ENCODE measurements around the gene LSAMP. TPM values are rescaled to one million over a fixed set of nuclear protein-coding genes. Genes with fewer than 3 reads are reported as not detected.

LSAMP gene
- total RNA-seq, 1 experiment from 2014 or later = 0.90 TPM

GRCh38 chr3:115937054-115937453, 508.2 kb downstream of the LSAMP start:
- WGBS (ENCODE audit: extremely low coverage, insufficient read length, low lambda C conversion rate) = no CpG with 5 or more reads among the region's 2 CpGs
- peaks cover 0 to 2% of the 10 kb centered on the region in 2 experiments; a peak in 2 of 5 replicates for H3K9me3 Mint-ChIP-seq

More at GRCh38 chr3:115937054-115937453, 508.2 kb downstream of the LSAMP start:
- Mint-ChIP-seq H3K4me3 (no peak overlapping the region), H3K4me1 (no peaks in the 10 kb centered on the region), H3K36me3 (ENCODE audit: insufficient read depth in 1 of 3, low read depth in 3 of 3) (no peaks in the 10 kb centered on the region; a peak in 1 of 7 replicates), H3K27me3 (ENCODE audit: low read depth) (no peaks in the 10 kb centered on the region), H3K27ac (no peak overlapping the region)
- Histone ChIP-seq H3K4ac (ENCODE audit: low read depth, low read length) (no peak overlapping the region), H2AFZ (ENCODE audit: low read length) (no peak overlapping the region), H3K9ac (ENCODE audit: extremely low read depth, insufficient read length, low read length) (no peak overlapping the region), H3K18ac (ENCODE audit: insufficient read length, low read depth, low read length) (no peak overlapping the region), H3K56ac (ENCODE audit: insufficient read length, low read depth, low read length) (no peak overlapping the region), H3K4me1 (ENCODE audit: insufficient read depth, low read length) (no peaks in the 10 kb centered on the region), H2AK5ac (ENCODE audit: insufficient read length, low read length) (no peak overlapping the region), H3K23me2 (ENCODE audit: insufficient read length, low read depth, low read length, poor library complexity, severe bottlenecking) (no peaks in the 10 kb centered on the region), H3K27ac (ENCODE audit: insufficient read length, low read depth, low read length) (no peak overlapping the region), H4K5ac (ENCODE audit: insufficient read length, low read depth, low read length) (no peak overlapping the region), H4K8ac (replicated peaks; ENCODE audit: insufficient read length, low read depth, low read length) (no peak overlapping the region), H4K91ac (ENCODE audit: insufficient read length, low read depth, low read length) (no peak overlapping the region), H3T11ph (ENCODE audit: low read length) (no peak overlapping the region), H3K79me2 (ENCODE audit: insufficient read depth, low read length) (no peaks in the 10 kb centered on the region), H2BK12ac (ENCODE audit: insufficient read length, low read depth, low read length) (no peak overlapping the region), H3K79me1 (ENCODE audit: insufficient read depth, low read depth, low read length, poor library complexity, severe bottlenecking) (no peaks in the 10 kb centered on the region), H2BK15ac (ENCODE audit: low read depth, low read length) (no peak overlapping the region), H3K27me3 (ENCODE audit: insufficient read depth, low read length) (no peaks in the 10 kb centered on the region), H3K9me3 (ENCODE audit: control insufficient read depth, low read depth, low read length) (no peaks in the 10 kb centered on the region), H3K23ac (ENCODE audit: insufficient read length, low read depth, low read length) (no peak overlapping the region), H2BK120ac (ENCODE audit: low read depth, low read length, poor library complexity, severe bottlenecking) (no peak overlapping the region), H4K20me1 (ENCODE audit: control insufficient read depth, insufficient read depth, insufficient read length) (no peaks in the 10 kb centered on the region), H2BK20ac (ENCODE audit: low read depth, low read length, poor library complexity, severe bottlenecking) (no peak overlapping the region), H3K14ac (ENCODE audit: insufficient read depth, low read length) (no peak overlapping the region), H3K4me2 (ENCODE audit: insufficient read depth, insufficient read length, low read length) (no peak overlapping the region), H2BK5ac (ENCODE audit: insufficient read length, low read length) (no peak overlapping the region)
- no peak for DNase-seq
- peak; percentile 64 for TF ChIP-seq CTCF (conservative IDR thresholded peaks at IDR 0.05)
